T-helper 22 cell (primary cell): ENCODE results near the gene MYEOV.

Experiments
- DNase-seq: peaks from one replicate; pipeline ENCODE4 v3.0.0-alpha.2; 2020; ENCODE audit warnings: low read depth

The MYEOV gene

GRCh38 chr11:69317401-69318092, 23.6 kb downstream of the MYEOV start:
- no peak for DNase-seq

GRCh38 chr11:69318093-69318420, 24.1 kb downstream of the MYEOV start:
- no peak for DNase-seq

- no peak for DNase-seq
Measured at GRCh38 chr11:69319255-69320106, 25.5 kb downstream of the MYEOV start.

GRCh38 chr11:69320326-69320725, 26.4 kb downstream of the MYEOV start:
- no peak for DNase-seq

- DNase-seq: no peak
Measured at GRCh38 chr11:69320756-69321741, 27.1 kb downstream of the MYEOV start.

- no peak for DNase-seq
Measured at GRCh38 chr11:69321877-69322361, 28.0 kb downstream of the MYEOV start.

GRCh38 chr11:69325446-69325845, 31.5 kb downstream of the MYEOV start:
- DNase-seq: no peak

GRCh38 chr11:69326622-69327219, 32.8 kb downstream of the MYEOV start:
- no peak for DNase-seq

GRCh38 chr11:69327741-69328191, 33.8 kb downstream of the MYEOV start:
- DNase-seq: no peak

GRCh38 chr11:69328231-69328630, 34.3 kb downstream of the MYEOV start:
- DNase-seq: no peak

- no peak for DNase-seq
Measured at GRCh38 chr11:69329581-69329980, 35.6 kb downstream of the MYEOV start.

GRCh38 chr11:69330330-69330729, 36.4 kb downstream of the MYEOV start:
- no peak for DNase-seq

GRCh38 chr11:69333149-69333710, 39.3 kb downstream of the MYEOV start:
- no peak for DNase-seq

- no peak for DNase-seq
Measured at GRCh38 chr11:69333879-69334278, 39.9 kb downstream of the MYEOV start.

- no peak for DNase-seq
Measured at GRCh38 chr11:69335007-69335780, 41.2 kb downstream of the MYEOV start.

GRCh38 chr11:69335781-69336405, 41.9 kb downstream of the MYEOV start:
- DNase-seq: no peak

GRCh38 chr11:69337211-69337721, 43.3 kb downstream of the MYEOV start:
- no peak for DNase-seq

- DNase-seq: no peak
Measured at GRCh38 chr11:69339041-69339733, 45.2 kb downstream of the MYEOV start.

GRCh38 chr11:69339983-69340565, 46.1 kb downstream of the MYEOV start:
- DNase-seq: no peak
